ENCODE data around the gene C4orf17.
"Not testable (repeated sequence)": the region's sequence is repeated elsewhere in the genome, so short reads cannot be mapped to it uniquely, and the experiment has no call there.

The C4orf17 gene

DNA sequence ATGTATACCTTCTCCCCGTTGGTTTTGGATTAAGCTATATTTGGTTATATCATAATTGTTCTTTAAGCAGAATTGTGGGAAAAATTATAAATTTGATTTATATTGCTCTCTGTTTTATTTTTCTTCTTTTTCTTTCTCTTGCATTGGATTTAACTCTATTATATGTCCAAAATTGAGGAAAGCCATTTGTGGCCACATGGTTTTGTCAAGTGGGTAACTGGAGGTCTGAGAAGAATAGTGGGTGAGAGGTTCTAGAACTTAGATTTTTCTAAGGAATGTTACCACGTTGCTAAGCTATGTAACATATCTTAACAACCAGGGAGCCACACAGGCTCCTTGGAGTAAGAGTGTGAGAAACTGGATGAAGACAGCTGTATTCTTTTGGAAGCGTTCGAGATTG, at the start of gene C4orf17:
Gene C4orf17 (plus strand): TSS at position 301 of the 400 bp plus-strand sequence. CDS start 2,061 bp downstream, outside the sequence.
- DNase-seq, result no peak

- no peak for DNase-seq
Measured at GRCh38 chr4:99461623-99462401, 49.0 kb upstream of the C4orf17 start.

DNA sequence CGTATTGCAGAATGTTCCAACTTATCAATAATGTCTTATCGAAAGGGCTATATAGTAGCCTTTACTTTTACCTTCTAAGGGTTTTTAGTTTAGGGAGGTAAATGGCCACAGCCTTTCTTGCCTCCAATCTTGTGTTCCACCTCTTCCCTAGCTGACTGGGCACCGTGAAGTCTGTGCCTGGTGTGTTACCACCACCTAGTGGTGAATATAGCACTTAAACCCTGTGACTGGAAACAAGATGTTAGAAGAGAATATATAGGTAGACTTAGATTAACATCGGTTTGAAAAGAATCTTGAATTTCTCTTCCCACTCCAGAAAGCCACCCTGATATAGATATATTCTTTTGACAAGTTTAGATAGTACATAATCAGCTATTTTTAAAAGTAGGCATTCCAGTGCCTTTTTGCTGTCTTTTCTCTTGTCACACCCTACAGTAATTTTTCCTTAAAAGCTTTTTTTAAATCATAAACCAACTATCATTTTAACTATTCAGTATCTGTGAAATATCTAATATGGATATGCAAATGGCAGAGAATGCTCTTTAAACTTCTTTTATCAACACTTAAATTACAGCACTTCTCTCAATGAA, 47.9 kb upstream of the C4orf17 start:
- peak; percentile 43 for DNase-seq

- no peak for DNase-seq
Measured at GRCh38 chr4:99463566-99463965, 47.3 kb upstream of the C4orf17 start.

DNA sequence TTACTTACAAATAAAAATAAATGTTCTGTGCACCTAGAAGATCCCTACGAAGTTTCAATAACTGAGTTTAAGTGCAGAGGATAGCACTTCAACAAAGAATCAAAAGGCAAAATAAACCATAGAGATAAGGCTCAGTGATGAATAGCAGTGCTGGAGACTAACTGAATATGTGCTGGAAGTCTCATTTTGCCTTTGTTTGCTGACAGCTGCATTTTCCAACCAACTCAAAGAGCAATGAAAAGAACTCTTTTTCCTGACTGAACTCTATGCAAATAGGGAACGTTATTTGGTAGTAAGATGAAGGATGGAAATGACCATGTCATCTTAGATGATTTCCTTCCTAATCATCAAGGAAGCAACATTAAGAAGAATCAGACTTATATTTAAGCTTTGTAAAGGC, 42.9 kb upstream of the C4orf17 start:
- DNase-seq, result no peak

DNA sequence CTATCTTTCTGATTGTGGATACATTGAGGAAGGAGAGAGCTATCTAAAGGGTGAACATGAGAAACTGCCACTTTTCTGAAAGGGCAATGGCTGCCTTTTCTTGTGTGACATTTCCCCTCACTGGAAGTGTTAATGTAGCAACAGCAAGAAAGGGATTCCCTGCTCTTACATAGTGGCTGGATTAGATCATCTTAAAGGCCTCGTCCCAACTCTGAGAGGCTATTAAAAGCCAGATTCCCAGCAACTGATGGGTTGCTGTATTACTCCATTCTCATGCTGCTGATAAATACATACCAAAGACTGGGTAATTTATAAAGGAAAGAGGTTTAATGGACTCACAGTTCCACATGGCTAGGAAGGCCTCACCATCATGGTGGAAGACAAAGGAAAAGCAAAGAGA, 41.9 kb upstream of the C4orf17 start:
- DNase-seq, result no peak

DNA sequence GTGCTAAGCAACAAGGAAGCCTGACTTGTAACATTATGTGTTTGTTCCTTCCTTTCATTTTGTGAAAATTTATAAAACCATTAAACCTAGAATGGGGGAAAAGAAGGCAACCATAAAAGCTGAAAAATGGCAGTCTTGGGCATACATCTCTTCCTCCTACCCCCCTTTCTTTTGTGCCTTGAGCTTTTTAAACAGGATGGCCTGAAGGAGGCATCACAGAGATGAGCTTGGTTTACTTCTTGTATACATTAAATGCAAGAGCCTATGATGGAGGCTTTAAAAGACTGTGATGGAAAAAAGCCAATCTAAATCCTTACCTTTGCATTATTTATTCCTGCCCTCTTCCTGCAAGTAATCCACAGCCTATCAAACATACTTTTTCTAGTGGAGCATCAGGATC, 39.5 kb upstream of the C4orf17 start:
- no peak for DNase-seq

DNA sequence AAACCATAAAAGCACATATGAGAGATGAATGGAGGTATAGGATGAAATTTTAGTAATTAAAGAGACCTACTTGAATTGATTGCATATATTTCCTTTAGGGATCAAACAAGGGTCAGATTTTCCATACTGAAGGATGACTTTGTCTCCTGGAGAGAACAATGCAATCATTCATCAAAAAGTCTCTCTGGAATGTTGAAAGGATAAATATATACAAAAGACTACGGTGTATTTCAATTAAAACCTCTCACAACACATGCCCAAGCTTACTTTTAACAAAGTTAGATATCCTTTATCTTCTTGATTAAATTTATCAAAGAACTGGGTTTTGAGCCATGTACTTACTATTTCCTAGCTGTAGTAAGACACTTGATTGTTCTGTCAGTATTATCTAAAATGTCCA, 38.9 kb upstream of the C4orf17 start:
- DNase-seq, result no peak

DNA sequence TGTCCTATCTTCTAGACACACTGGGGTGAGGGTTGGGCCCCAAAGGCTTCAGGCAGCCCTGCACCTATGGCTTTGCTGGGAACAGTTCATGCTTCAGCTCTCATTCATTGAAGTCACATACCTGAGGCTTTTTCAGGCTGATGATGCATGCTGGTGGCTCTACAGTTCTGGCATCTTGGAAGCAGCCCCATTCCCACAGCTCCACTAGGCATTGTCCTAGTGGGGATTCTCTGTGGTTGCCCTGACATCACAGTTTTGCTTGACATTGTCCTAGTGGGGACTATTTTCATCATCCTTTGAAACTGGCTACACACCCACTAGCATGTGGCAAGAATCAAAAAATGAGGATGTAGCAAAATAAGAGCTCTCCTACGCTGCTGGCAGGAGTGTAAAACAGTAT, 37.7 kb upstream of the C4orf17 start:
- no peak for DNase-seq

DNA sequence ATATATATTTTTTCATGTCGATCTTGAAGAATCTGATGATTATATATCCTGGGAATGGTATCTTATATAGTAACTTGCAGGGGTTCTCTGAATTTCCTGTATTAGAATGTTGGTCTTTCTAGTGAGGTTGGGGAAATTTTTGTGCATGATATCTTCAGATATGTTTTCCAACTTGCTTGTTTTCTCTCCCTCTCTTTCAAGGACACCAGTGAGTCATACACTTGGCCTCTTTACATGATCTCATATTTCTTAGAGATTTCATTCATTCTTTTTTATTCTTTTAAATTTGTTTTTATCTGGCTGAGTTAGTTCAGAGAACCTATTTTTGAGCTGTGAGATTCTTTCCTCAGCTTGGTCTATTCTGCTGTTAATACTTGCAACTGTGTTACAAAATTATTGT, 27.2 kb upstream of the C4orf17 start:
- DNase-seq, result no peak

DNA sequence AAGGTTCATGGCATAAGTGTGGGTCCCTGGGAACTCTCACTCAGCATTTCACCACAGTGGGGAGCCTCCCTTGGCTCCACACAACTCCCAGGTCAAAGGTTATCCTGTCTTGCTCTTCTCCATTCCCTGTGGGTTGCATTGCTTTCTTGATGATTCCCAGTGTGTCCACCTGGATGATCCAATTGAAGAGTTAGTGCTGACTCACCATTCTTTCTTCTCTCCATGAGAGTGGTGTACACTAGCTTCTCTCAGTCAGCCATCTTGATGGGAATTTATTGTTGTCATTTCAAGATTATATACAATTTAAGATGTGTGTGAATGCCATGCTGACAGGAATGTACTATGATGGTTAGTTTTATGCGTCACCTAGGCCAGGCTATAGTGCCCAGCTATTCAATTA, 25.6 kb upstream of the C4orf17 start:
- no peak for DNase-seq

GRCh38 chr4:99486648-99487047, 24.2 kb upstream of the C4orf17 start:
- not testable (repeated sequence) for DNase-seq

- no peak for DNase-seq
Measured at GRCh38 chr4:99490286-99490685, 20.5 kb upstream of the C4orf17 start.

GRCh38 chr4:99504804-99505502, 5.9 kb upstream of the C4orf17 start:
- no peak for DNase-seq

- DNase-seq, result no peak
Measured at GRCh38 chr4:99506781-99507180, 4.0 kb upstream of the C4orf17 start.

DNA sequence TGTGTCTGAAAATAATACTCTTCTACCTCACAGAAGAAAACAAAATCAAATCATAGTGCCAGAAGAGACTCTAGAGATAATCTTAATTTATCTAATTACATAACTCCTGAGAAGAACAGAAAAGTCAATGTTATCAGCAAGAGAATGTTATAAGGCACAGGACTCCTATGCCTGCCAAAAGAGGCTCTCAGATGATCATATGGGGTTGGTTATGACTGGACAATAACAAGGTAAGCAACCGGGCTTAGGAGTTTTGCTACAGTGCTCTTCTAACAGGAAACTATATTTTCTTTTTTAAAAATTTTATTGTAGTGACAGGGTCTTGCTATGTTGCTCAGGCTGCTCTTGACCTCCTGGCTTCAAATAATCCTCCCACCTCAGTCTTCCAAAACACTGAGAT, 3.5 kb upstream of the C4orf17 start:
- no peak for DNase-seq

DNA sequence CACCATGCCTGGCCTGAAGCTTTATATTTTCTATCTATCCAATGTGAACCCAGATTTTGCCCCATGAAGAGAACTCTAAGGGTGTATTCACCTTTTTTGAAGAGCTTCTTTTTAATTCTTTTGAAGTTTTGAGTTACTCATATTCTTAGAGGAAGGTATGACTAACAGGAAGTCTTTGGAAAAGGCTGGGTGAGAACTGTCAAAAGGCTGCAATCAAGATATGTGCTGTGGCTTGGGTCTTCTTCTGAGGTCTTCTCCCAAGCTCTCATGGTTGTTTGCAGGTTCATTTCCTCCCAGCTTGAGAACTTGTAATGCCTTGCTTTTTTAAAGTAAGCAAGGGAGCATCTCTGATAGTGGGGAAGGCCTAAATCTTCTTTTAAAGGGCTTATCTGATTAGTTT, 3.1 kb upstream of the C4orf17 start:
- DNase-seq, result peak; percentile 27

GRCh38 chr4:99518601-99519295, 7.9 kb downstream of the C4orf17 start:
- DNase-seq, result no peak

DNA sequence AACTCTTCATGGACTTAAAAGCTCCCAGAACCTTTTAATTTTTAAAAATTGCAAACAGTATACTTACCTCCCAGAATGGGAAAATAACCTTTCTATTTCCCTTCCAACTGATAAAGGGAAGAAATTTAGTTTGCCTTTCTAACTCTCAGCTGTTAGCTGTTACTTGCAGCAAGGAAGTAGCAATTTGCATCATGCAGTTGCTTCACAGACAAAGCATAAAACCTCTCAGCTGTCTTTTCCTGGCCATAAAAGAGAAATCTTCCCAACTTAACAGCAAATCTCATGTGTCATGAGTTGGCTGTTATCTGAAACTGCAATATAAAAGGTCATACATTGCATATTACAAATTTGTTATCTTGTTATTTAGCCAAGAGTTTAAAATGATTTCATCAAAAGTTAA, 18.4 kb downstream of the C4orf17 start:
- DNase-seq, result no peak

DNA sequence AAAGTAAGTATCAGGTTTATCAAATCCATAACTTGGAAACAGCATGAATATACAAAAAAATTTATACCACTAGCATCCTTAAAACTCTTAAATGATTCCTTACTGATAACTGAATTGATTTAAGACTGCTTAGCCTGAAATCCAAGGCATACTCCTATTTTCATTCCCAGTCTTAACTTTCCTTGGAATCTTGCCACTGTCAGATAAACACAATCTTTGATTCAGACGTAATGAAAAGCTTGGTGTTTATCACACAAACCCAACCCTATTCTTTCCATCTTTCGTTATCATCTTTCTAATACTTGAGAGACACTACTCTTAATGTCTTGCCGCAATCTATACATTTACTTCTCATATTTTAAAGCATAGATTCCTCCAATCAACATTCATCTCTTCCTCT, 19.1 kb downstream of the C4orf17 start:
- no peak for DNase-seq

DNA sequence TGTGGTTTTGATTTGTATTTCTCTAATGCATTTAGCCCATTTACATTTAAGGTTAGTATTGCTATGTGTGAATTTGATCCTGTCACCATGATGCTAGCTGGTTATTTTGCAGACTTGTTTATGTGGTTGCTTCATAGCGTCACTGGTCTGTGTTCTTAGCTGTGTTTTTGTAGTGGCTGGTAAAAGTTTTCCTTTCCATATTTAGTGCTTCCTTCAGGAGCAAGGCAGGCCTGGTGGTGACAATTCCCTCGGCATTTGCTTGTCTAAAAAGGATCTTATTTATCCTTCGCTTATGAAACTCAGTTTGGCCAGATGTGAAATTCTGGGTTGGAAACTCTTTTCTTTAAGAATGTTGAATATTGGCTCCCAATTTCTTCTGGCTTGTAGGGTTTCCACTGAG, 23.9 kb downstream of the C4orf17 start:
- DNase-seq, result not testable (repeated sequence)

DNA sequence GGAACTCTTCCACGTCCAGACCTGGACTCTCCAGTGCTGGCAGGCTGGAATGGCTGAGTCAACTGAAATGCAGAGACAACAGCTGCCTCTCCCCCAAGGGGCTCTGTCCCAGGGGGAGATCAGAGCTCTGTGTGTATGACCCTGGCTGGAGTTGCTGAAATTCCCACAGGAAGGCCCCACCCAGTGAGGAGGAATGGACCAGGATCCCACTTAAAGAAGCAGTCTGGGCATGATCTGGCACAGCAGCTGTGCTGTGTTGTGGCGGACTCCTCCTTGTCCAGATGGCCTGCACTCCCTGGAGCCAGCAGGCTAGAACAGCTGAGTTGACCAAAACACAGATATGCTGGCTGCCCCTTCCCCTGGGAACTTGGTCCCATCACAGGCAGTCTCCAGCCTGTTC, 25.4 kb downstream of the C4orf17 start:
- DNase-seq, result no peak

DNA sequence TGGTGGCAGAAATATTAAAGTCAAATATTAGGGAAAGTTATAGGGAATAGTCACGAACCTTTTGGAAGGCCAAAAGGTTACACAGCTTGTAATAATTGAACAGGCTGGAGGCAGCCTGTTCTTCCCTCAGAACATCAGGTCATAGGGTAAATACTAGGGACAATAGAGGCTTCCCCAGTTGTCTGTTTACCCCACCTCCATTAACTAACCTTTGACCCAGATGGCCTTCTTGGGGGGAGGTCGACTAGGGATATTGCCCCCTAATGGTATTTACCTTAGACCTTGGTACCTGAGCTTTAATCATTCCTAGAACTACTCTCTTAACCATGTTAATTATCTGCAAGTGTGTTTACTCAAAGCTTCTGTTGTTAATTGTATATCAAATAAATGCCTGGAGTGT, 26.0 kb downstream of the C4orf17 start:
- DNase-seq, result no peak

DNA sequence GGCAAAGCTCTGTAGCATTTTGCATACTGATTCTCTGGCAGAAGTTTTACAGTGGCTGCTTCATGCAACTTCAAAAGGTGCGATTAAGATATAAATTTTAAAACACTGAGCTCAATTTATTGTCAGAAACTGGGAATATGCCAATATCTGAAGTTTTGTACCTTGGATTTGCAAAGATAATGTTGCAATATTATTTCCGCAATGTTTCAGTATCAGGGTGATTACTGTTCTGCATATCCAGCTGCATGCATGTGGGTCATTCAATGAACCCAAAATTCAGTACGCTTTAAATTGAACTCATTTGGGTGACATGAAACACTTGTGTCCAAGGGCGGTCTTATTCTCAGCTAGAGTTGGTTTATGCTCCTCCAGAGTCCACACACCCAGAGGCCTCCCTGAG, 26.9 kb downstream of the C4orf17 start:
- no peak for DNase-seq
